A673 (cell line): ENCODE data around the gene ISG20L2. TPM values are rescaled to one million over a fixed set of nuclear protein-coding genes. Genes with fewer than 3 reads are reported as not detected.

Experiments
- BruUV-seq: library from RNA; stranded (reverse); fragments of 400-500 nt; replicated peaks from 2 replicates; lab custom pipeline; 2021; lab: Mats Ljungman, UMichigan
- CTCF ChIA-PET: fragments of 300-600 bp; sonication (Branson Sonifier 250); formaldehyde crosslinking; loops from one replicate; lab custom pipeline; 2022; ENCODE audit warnings: antibody characterized with exemption; lab: Charles Lee
- POLR2A ChIA-PET: fragments of 300-600 bp; sonication (Branson Sonifier 250); formaldehyde crosslinking; loops from one replicate; lab custom pipeline; 2022; ENCODE audit warnings: antibody characterized with exemption; ENCODE audit not compliant: low non-redundant PET; lab: Charles Lee
- DNase-seq: peaks from one replicate; pipeline ENCODE4 v3.0.0-alpha.2; 2015; ENCODE audit warnings: low spot score
- H3K27ac ChIP-seq: fragments of 200-600 bp; sonication (generic); 2 replicates; pipeline ENCODE4 v1.5.1; 2016; ENCODE audit warnings: mixed run types, low read depth, mild to moderate bottlenecking, mixed read lengths, antibody characterized with exemption, low read length; ENCODE audit not compliant: poor library complexity, severe bottlenecking
- H3K27me3 ChIP-seq: fragments of 200-600 bp; sonication (generic); replicated peaks from 2 replicates; pipeline ENCODE4 v1.6.1; 2017; ENCODE audit warnings: mixed run types, low read depth, mild to moderate bottlenecking, mixed read lengths, antibody characterized with exemption, low read length; ENCODE audit not compliant: insufficient read depth, poor library complexity
- H3K36me3 ChIP-seq: fragments of 200-600 bp; sonication (generic); 2 replicates; pipeline ENCODE4 v1.6.1; 2016; ENCODE audit warnings: mixed run types, mild to moderate bottlenecking, mixed read lengths, antibody characterized with exemption, low read length; ENCODE audit not compliant: insufficient read depth, poor library complexity, severe bottlenecking
- H3K4me1 ChIP-seq: fragments of 200-600 bp; sonication (generic); 2 replicates; pipeline ENCODE4 v1.6.1; 2017; ENCODE audit warnings: mixed run types, mild to moderate bottlenecking, mixed read lengths, antibody characterized with exemption, low read length; ENCODE audit not compliant: insufficient read depth, poor library complexity, severe bottlenecking
- H3K4me3 ChIP-seq: fragments of 200-600 bp; sonication (generic); 2 replicates; pipeline ENCODE4 v1.5.1; 2016; ENCODE audit warnings: low read depth, mixed run types, mild to moderate bottlenecking, mixed read lengths, low read length; ENCODE audit not compliant: poor library complexity, severe bottlenecking
- H3K9me3 ChIP-seq: fragments of 200-600 bp; sonication (generic); 2 replicates; pipeline ENCODE4 v1.6.1; 2016; ENCODE audit warnings: mixed run types, low read depth, mild to moderate bottlenecking, mixed read lengths, antibody characterized with exemption, low read length; ENCODE audit not compliant: poor library complexity, severe bottlenecking
- EZH2 ChIP-seq: fragments of 200-600 bp; sonication (generic); IDR thresholded peaks from 2 replicates; pipeline ENCODE4 v1.6.1; 2017; ENCODE audit warnings: borderline replicate concordance, low read depth, mild to moderate bottlenecking, mixed read lengths, antibody characterized with exemption, low read length; ENCODE audit not compliant: poor library complexity, severe bottlenecking
- intact Hi-C: fragments of 100-400 bp; cut with micrococcal nuclease; formaldehyde crosslinking; loops from one replicate; pipeline ENCODE4 v1.10.0; 2022; ENCODE audit not compliant: unreplicated experiment
- total RNA-seq: library from RNA; stranded (reverse); gene quantifications from 2 replicates; pipeline ENCODE4 v1.2.3, GENCODE V29; 2021
- TF ChIP-seq, protein P1 (sequence below): fragments of 300-800, 200-600 bp; sonication (generic); conservative IDR thresholded peaks from 2 replicates; pipeline ENCODE4 v1.5.1; 2017; ENCODE audit warnings: low read depth, mild to moderate bottlenecking, antibody characterized with exemption, low read length, moderate library complexity, mixed read lengths

Gene ISG20L2
- total RNA-seq, 1 experiment from 2014 or later = 46.5 TPM

DNA sequence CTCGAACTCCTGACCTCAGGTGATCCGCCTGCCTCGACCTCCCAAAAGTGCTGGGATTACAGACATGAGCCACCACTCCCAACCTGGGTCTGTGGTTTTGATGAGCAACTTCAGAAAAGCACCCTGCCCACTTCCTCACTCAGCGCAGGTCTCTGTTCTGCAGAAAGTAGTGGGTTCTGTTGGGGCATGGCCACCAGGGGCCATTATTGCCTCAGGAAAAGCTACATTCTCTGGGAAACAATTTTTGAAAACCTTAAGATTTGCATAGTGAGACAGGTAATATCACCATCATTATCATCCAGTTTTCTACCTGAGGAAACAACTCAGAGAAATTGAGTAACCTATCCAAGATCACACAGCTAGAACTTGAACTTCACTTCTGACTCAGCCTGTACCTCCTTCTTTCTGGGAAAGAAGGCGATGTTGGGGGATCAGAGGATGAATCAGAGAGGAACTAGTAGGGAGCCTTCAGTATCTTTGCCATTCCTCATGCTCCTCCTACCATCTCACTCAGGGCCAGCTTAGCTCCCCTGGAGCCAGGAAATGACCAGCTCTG is 44.3 kb downstream of the ISG20L2 start:
- no peak for DNase-seq
- TF ChIP-seq, protein P1, sequence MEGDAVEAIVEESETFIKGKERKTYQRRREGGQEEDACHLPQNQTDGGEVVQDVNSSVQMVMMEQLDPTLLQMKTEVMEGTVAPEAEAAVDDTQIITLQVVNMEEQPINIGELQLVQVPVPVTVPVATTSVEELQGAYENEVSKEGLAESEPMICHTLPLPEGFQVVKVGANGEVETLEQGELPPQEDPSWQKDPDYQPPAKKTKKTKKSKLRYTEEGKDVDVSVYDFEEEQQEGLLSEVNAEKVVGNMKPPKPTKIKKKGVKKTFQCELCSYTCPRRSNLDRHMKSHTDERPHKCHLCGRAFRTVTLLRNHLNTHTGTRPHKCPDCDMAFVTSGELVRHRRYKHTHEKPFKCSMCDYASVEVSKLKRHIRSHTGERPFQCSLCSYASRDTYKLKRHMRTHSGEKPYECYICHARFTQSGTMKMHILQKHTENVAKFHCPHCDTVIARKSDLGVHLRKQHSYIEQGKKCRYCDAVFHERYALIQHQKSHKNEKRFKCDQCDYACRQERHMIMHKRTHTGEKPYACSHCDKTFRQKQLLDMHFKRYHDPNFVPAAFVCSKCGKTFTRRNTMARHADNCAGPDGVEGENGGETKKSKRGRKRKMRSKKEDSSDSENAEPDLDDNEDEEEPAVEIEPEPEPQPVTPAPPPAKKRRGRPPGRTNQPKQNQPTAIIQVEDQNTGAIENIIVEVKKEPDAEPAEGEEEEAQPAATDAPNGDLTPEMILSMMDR = no peak
- TF ChIP-seq EZH2 = no peak
- no peak overlapping the region for H3K27ac ChIP-seq
- peaks cover 36% of the 10 kb centered on the region for H3K27me3 ChIP-seq
- H3K36me3 ChIP-seq = no peaks in the 10 kb centered on the region
- no peaks in the 10 kb centered on the region for H3K4me1 ChIP-seq
- no peaks in the 10 kb centered on the region for H3K9me3 ChIP-seq
- intact Hi-C loops = loop anchor here (10.0 kb wide), 1 partner anchor 240 kb away; the partner anchor contains the start of gene LRRC71
- H3K4me3 ChIP-seq = no peak overlapping the region
- CTCF ChIA-PET = interaction anchor here (1.1 kb wide), 1 partner anchor 22 kb away, joined by 3 read pairs; the partner anchor contains the start of gene CRABP2
- no TSS peak for BruUV-seq
- POLR2A ChIA-PET = interaction anchor here (0.7 kb wide), 1 partner anchor 50 kb away, joined by 11 read pairs; no protein-coding TSS in a partner anchor

DNA sequence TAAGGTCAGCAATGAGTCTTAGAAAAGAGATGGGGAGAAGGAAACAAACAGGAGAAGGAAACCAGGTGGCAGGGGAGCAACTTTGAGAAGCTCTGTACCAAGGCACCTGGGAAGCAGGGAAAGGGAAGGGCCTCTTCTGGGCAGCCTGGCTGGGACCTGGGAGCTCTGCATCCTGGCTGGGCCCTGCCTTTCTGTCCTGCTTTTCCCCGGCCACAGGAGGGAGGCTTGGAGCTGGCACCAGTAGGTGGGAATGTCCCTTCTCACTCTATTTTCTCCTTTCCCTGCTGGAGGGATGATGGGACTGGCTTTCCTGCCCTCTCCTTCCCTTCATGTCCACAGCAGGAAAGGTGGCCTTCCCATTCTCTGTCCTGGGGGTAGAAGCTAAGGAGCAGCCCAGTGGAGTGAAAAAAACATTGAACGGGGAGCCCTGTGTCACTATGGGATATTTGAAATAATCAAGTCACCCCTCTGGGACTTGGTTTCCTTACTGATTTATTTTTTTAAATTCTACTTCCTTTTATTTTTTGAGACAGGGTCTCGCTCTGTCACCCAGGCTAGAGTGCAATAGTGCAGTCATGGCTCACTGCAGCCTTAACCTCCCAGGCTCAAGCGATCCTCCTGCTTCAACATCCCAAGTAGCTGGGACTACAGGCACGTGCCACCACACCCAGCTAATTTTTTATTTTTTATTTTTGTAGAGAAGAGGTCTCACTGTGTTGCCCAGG is 46.2 kb downstream of the ISG20L2 start:
- Histone ChIP-seq H3K4me1 (peaks cover 6% of the 10 kb centered on the region), H3K27me3 (peaks cover 53% of the 10 kb centered on the region), H3K27ac (no peak overlapping the region), H3K9me3 (no peaks in the 10 kb centered on the region), H3K36me3 (no peaks in the 10 kb centered on the region), H3K4me3 (no peak overlapping the region)
- CTCF ChIA-PET = no interaction called here
- intact Hi-C loops = loop anchor here (10.0 kb wide), 1 partner anchor 242 kb away; the partner anchor contains the start of gene LRRC71
- no TSS peak for BruUV-seq
- POLR2A ChIA-PET = no interaction called here
- TF ChIP-seq, protein P1 = no peak
- TF ChIP-seq EZH2 = no peak
- DNase-seq = no peak

DNA sequence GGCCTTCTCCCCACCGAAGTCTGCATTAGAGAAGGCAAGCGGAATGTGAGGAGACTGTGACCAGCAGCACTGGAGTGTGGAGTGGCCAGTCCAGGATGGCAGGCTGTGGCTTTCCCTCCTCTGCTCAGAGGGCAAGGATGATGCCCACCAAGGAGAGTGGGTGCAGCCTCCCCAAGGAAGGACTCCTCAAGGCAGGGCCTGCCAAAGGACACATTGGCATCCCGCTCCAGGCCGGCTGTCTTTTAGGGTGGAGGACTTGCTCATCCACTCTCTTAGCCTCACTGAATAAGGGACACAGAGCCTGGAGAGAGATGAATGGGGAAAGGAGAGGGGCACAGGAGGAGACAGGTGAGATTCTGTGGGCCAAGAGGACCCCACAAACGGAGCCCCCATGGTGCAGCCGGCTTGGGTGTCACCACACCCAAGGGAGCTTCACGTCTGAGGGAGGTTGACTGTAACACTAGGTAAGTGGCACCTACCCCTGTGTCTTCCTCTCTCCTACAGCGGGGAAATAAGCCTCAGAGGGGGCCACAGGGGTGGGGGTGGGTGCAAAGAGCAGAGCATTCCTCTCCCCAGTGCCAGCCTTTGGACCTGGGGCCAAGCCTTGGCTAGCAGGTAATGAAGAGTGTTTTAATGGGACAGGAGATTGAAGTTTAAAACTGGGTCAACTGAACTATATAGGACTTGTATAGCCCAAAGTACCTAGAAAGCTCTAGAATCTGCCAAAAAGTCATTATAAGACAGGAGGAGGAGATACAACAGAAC is 47.2 kb downstream of the ISG20L2 start:
- TF ChIP-seq EZH2 = no peak
- TF ChIP-seq, protein P1 = no peak
- Histone ChIP-seq H3K27me3 (peaks cover 63% of the 10 kb centered on the region), H3K4me3 (no peak overlapping the region), H3K27ac (no peak overlapping the region), H3K9me3 (no peaks in the 10 kb centered on the region), H3K36me3 (no peaks in the 10 kb centered on the region), H3K4me1 (peaks cover 13% of the 10 kb centered on the region)
- intact Hi-C loops = loop anchor here (10.0 kb wide), 1 partner anchor 243 kb away; the partner anchor contains the start of gene LRRC71
- BruUV-seq = no TSS peak
- ChIA-PET POLR2A (no interaction called here), CTCF (no interaction called here)
- no peak for DNase-seq
